Measurements from ENCODE around the gene SLC4A7.

DNA sequence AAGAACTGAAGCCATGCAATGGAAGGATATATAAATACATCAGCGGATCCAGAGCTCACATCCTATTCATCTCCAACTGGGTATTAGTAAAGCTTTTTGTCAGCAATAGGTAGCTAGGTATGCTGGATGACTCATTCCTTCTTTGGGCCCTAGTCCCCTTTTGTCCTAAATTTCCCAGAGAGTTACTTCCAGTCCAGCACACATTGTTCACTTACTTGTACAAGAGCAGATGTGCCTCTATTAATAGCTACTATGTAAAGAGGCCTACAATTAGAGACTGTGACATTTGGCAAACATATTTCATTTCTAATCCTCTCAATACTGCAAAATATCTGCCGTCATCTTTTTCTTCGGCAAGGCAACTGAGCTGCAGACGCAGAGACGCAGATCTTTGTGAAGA lies 1.7 kb upstream of the SLC4A7 start:
- TF ChIP-seq EZH2 (IDR thresholded peaks at IDR 0.05; ENCODE audit: insufficient read depth, poor library complexity, severe bottlenecking) (no peak), EZH2phosphoT487 (IDR thresholded peaks at IDR 0.05; ENCODE audit: insufficient read depth, low read depth) (no peak)
